Measurements from ENCODE around the gene ARHGAP6.

The ARHGAP6 gene

GRCh38 chrX:11422525-11422857, 243.2 kb downstream of the ARHGAP6 start:
- no peak for DNase-seq
- in situ Hi-C loops (cut with HindIII; ENCODE audit: low pct_ligation_motif_present, low pct_unique_long_range_greater_than_20kb, low sequenced_read_pairs), result no loop called here

GRCh38 chrX:11421805-11422524, 243.8 kb downstream of the ARHGAP6 start:
- no peak for DNase-seq
- in situ Hi-C loops (cut with HindIII; ENCODE audit: low pct_ligation_motif_present, low pct_unique_long_range_greater_than_20kb, low sequenced_read_pairs), result no loop called here

GRCh38 chrX:11420851-11421250, 244.9 kb downstream of the ARHGAP6 start:
- in situ Hi-C loops (cut with HindIII; ENCODE audit: low pct_ligation_motif_present, low pct_unique_long_range_greater_than_20kb, low sequenced_read_pairs), result no loop called here
- DNase-seq, result no peak

GRCh38 chrX:11419102-11419501, 246.6 kb downstream of the ARHGAP6 start:
- DNase-seq, result no peak
- in situ Hi-C loops (cut with HindIII; ENCODE audit: low pct_ligation_motif_present, low pct_unique_long_range_greater_than_20kb, low sequenced_read_pairs), result no loop called here

GRCh38 chrX:11416600-11416999, 249.1 kb downstream of the ARHGAP6 start:
- in situ Hi-C loops (cut with HindIII; ENCODE audit: low pct_ligation_motif_present, low pct_unique_long_range_greater_than_20kb, low sequenced_read_pairs), result no loop called here
- no peak for DNase-seq

- no peak for DNase-seq
- in situ Hi-C loops (cut with HindIII; ENCODE audit: low pct_ligation_motif_present, low pct_unique_long_range_greater_than_20kb, low sequenced_read_pairs), result no loop called here
Observed at GRCh38 chrX:11414091-11414490, 251.6 kb downstream of the ARHGAP6 start.

- DNase-seq, result no peak
- in situ Hi-C loops (cut with HindIII; ENCODE audit: low pct_ligation_motif_present, low pct_unique_long_range_greater_than_20kb, low sequenced_read_pairs), result no loop called here
Observed at GRCh38 chrX:11412715-11413623, 252.8 kb downstream of the ARHGAP6 start.

- no peak for DNase-seq
- in situ Hi-C loops (cut with HindIII; ENCODE audit: low pct_ligation_motif_present, low pct_unique_long_range_greater_than_20kb, low sequenced_read_pairs), result no loop called here
Observed at GRCh38 chrX:11409957-11410356, 255.8 kb downstream of the ARHGAP6 start.

- DNase-seq, result no peak
- in situ Hi-C loops (cut with HindIII; ENCODE audit: low pct_ligation_motif_present, low pct_unique_long_range_greater_than_20kb, low sequenced_read_pairs), result no loop called here
Observed at GRCh38 chrX:11408783-11409182, 256.9 kb downstream of the ARHGAP6 start.

- no peak for DNase-seq
- in situ Hi-C loops (cut with HindIII; ENCODE audit: low pct_ligation_motif_present, low pct_unique_long_range_greater_than_20kb, low sequenced_read_pairs), result no loop called here
Observed at GRCh38 chrX:11408109-11408405, 257.7 kb downstream of the ARHGAP6 start.

GRCh38 chrX:11407331-11408108, 258.2 kb downstream of the ARHGAP6 start:
- no peak for DNase-seq
- in situ Hi-C loops (cut with HindIII; ENCODE audit: low pct_ligation_motif_present, low pct_unique_long_range_greater_than_20kb, low sequenced_read_pairs), result no loop called here

- DNase-seq, result no peak
- in situ Hi-C loops (cut with HindIII; ENCODE audit: low pct_ligation_motif_present, low pct_unique_long_range_greater_than_20kb, low sequenced_read_pairs), result no loop called here
Observed at GRCh38 chrX:11406109-11406765, 259.5 kb downstream of the ARHGAP6 start.

GRCh38 chrX:11403631-11404030, 262.1 kb downstream of the ARHGAP6 start:
- DNase-seq, result no peak
- in situ Hi-C loops (cut with HindIII; ENCODE audit: low pct_ligation_motif_present, low pct_unique_long_range_greater_than_20kb, low sequenced_read_pairs), result no loop called here

GRCh38 chrX:11401966-11402365, 263.8 kb downstream of the ARHGAP6 start:
- in situ Hi-C loops (cut with HindIII; ENCODE audit: low pct_ligation_motif_present, low pct_unique_long_range_greater_than_20kb, low sequenced_read_pairs), result no loop called here
- no peak for DNase-seq

GRCh38 chrX:11399489-11400094, 266.1 kb downstream of the ARHGAP6 start:
- DNase-seq, result no peak
- in situ Hi-C loops (cut with HindIII; ENCODE audit: low pct_ligation_motif_present, low pct_unique_long_range_greater_than_20kb, low sequenced_read_pairs), result no loop called here

- DNase-seq, result no peak
- in situ Hi-C loops (cut with HindIII; ENCODE audit: low pct_ligation_motif_present, low pct_unique_long_range_greater_than_20kb, low sequenced_read_pairs), result no loop called here
Observed at GRCh38 chrX:11398785-11399184, 266.9 kb downstream of the ARHGAP6 start.

GRCh38 chrX:11398139-11398538, 267.6 kb downstream of the ARHGAP6 start:
- in situ Hi-C loops (cut with HindIII; ENCODE audit: low pct_ligation_motif_present, low pct_unique_long_range_greater_than_20kb, low sequenced_read_pairs), result no loop called here
- DNase-seq, result no peak

GRCh38 chrX:11397680-11398079, 268.0 kb downstream of the ARHGAP6 start:
- in situ Hi-C loops (cut with HindIII; ENCODE audit: low pct_ligation_motif_present, low pct_unique_long_range_greater_than_20kb, low sequenced_read_pairs), result no loop called here
- no peak for DNase-seq

- in situ Hi-C loops (cut with HindIII; ENCODE audit: low pct_ligation_motif_present, low pct_unique_long_range_greater_than_20kb, low sequenced_read_pairs), result no loop called here
- DNase-seq, result no peak
Observed at GRCh38 chrX:11395859-11396258, 269.9 kb downstream of the ARHGAP6 start.

Measured in ACHN (cell line).